ENCODE data around the gene P3H2. TPM values are rescaled to one million over a fixed set of nuclear protein-coding genes. Genes with fewer than 3 reads are reported as not detected.

Gene P3H2
- total RNA-seq, 1 donor from 2014 or later = not detected

DNA sequence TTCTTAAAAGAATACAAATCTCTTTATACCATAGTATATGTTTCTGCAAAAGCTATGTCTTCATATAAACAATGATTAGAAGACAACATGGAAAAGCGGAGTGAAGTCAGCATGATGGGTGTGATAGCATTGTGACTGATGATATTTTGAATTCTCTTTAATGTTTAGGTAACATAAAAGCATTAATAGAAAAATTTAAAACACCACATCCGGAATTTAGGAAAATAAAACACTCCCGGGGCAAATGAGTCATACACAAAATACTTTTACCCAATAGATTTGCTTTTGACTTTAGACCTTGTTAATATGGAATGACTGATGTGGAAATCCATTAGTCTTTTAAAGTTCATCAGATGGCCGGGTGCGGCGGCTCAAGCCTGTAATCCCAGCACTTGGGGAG is 134.7 kb downstream of the P3H2 start:
- ChIA-PET POLR2A (no interaction called here), CTCF (no interaction called here)
- Mint-ChIP-seq H3K27me3 (peaks cover 3% of the 10 kb centered on the region), H3K36me3 (ENCODE audit: low read depth) (no peaks in the 10 kb centered on the region), H3K4me1 (no peaks in the 10 kb centered on the region), H3K27ac (no peak overlapping the region), H3K4me3 (no peak overlapping the region), H3K9me3 (no peaks in the 10 kb centered on the region)
- ATAC-seq (ENCODE audit: low read depth) = no peak
- DNase-seq = no peak
- intact Hi-C loops (cut with micrococcal nuclease) = no loop called here
- no peak for TF ChIP-seq CTCF (IDR thresholded peaks at IDR 0.05)

DNA sequence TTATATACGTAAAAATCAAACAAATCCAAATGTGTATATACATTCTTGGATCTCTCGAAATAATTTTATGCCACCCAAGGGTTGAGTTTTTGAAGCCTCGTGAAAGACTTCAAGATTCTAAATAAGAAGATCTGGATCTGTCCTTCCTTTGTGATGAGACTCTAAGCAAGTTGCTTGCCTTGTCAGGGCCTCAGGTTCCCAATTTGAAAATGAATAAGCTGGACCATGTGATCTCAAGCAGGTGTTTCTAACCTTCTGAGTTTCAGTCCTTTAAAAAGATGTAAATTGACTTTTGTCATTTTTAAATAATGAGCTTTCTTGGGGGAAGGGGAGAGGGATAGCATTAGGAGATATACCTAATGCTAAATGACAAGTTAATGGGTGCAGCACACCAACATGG is 137.1 kb downstream of the P3H2 start:
- no peak for TF ChIP-seq CTCF (IDR thresholded peaks at IDR 0.05)
- peaks cover 1% of the 10 kb centered on the region for H3K27me3 Mint-ChIP-seq
- no peak overlapping the region for H3K4me3 Mint-ChIP-seq
- H3K9me3 Mint-ChIP-seq = no peaks in the 10 kb centered on the region
- intact Hi-C loops (cut with micrococcal nuclease) = no loop called here
- DNase-seq (no peak), ATAC-seq (ENCODE audit: low read depth) (no peak)
- ChIA-PET CTCF (no interaction called here), POLR2A (no interaction called here)
- H3K36me3 Mint-ChIP-seq (ENCODE audit: low read depth) = no peaks in the 10 kb centered on the region
- no peak overlapping the region for H3K27ac Mint-ChIP-seq
- no peaks in the 10 kb centered on the region for H3K4me1 Mint-ChIP-seq

GRCh38 chr3:189982321-189982945 is 138.3 kb downstream of the P3H2 start:
- Mint-ChIP-seq H3K27ac (no peak overlapping the region), H3K36me3 (ENCODE audit: low read depth) (no peaks in the 10 kb centered on the region), H3K4me1 (no peaks in the 10 kb centered on the region), H3K27me3 (peaks cover 6% of the 10 kb centered on the region), H3K9me3 (no peaks in the 10 kb centered on the region), H3K4me3 (no peak overlapping the region)
- intact Hi-C loops (cut with micrococcal nuclease) = no loop called here
- no peak for TF ChIP-seq CTCF (IDR thresholded peaks at IDR 0.05)
- ATAC-seq (ENCODE audit: low read depth) (no peak), DNase-seq (no peak)
- CTCF ChIA-PET = interaction anchor here (1.1 kb wide), 1 partner anchor 10 kb away, joined by 3 read pairs; no protein-coding TSS in a partner anchor
- POLR2A ChIA-PET = no interaction called here

- Mint-ChIP-seq H3K36me3 (ENCODE audit: low read depth) (no peaks in the 10 kb centered on the region), H3K4me3 (no peak overlapping the region), H3K9me3 (no peaks in the 10 kb centered on the region), H3K27me3 (peaks cover 11% of the 10 kb centered on the region), H3K4me1 (no peaks in the 10 kb centered on the region), H3K27ac (no peak overlapping the region)
- ChIA-PET POLR2A (no interaction called here), CTCF (interaction anchor here (1.1 kb wide), 1 partner anchor 10 kb away, joined by 3 read pairs; no protein-coding TSS in a partner anchor)
- intact Hi-C loops (cut with micrococcal nuclease) = no loop called here
- DNase-seq (no peak), ATAC-seq (ENCODE audit: low read depth) (no peak)
- TF ChIP-seq CTCF (IDR thresholded peaks at IDR 0.05) = no peak
Measured at GRCh38 chr3:189981668-189982067, 139.0 kb downstream of the P3H2 start.

DNA sequence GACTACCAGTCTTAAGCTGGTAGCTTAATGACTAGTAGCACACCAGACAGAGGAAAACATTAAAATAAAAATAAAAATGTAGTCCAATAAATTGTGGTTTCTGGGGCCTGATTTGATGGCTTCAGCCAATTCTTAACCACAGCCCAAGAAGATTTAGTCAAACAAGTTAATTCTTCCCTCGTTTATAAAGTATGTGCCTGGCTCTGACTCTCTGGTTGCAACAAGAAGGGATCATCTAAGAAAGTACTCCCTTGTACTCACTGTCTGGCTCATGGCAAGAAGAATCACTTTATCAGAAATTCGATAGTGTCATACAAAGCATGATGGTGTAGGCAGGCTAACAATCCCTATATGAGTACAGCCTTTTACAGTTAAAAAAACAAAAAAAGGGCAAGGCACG is 141.9 kb downstream of the P3H2 start:
- Mint-ChIP-seq H3K36me3 (ENCODE audit: low read depth) (no peaks in the 10 kb centered on the region), H3K9me3 (no peaks in the 10 kb centered on the region), H3K27me3 (peaks cover 19% of the 10 kb centered on the region), H3K27ac (no peak overlapping the region), H3K4me1 (no peaks in the 10 kb centered on the region), H3K4me3 (no peak overlapping the region)
- TF ChIP-seq CTCF (IDR thresholded peaks at IDR 0.05) = no peak
- CTCF ChIA-PET = no interaction called here
- POLR2A ChIA-PET = no interaction called here
- no peak for DNase-seq
- intact Hi-C loops (cut with micrococcal nuclease) = no loop called here
- ATAC-seq (ENCODE audit: low read depth) = no peak
